ENCODE measurements around the gene SLX4IP.

DNA sequence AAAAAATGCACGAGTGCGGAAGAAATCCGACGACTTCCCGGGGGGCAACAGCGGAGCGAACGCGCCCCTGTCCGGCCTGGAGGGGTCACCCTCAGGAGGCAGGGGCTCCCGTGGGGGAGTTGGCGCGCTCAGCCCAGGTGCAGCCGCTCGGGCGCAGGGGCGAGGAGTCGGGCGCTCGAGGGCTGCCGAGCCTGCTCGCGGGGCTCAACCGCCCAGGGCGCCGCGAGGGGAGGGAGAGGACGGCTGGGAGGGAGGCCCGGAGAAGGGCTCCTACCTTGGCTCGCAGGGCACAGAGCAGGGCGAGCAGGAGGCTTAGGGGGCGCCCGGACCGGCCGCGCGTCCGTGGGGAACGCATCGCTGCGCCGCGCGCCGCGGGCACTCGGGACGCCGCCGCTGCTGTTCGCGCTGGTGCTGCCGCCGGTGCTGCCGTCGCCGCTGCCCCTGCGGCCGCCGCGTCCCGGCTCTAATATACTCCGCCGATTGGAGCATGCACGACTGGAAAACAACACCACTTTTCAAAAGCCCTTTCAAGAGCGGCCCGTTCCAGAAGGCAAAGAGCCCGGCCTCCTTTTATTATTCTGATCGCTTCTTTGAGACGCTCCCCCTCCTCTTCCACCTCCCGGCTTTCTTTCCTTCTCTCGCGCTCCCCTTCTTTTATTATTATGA is 238.2 kb downstream of the SLX4IP start:
- TF ChIP-seq, protein P1, sequence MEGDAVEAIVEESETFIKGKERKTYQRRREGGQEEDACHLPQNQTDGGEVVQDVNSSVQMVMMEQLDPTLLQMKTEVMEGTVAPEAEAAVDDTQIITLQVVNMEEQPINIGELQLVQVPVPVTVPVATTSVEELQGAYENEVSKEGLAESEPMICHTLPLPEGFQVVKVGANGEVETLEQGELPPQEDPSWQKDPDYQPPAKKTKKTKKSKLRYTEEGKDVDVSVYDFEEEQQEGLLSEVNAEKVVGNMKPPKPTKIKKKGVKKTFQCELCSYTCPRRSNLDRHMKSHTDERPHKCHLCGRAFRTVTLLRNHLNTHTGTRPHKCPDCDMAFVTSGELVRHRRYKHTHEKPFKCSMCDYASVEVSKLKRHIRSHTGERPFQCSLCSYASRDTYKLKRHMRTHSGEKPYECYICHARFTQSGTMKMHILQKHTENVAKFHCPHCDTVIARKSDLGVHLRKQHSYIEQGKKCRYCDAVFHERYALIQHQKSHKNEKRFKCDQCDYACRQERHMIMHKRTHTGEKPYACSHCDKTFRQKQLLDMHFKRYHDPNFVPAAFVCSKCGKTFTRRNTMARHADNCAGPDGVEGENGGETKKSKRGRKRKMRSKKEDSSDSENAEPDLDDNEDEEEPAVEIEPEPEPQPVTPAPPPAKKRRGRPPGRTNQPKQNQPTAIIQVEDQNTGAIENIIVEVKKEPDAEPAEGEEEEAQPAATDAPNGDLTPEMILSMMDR (IDR thresholded peaks at IDR 0.05), result no peak
- TF ChIP-seq POLR2A (IDR thresholded peaks at IDR 0.05), result no peak

All from esophagus squamous epithelium (tissue), 4 donors.